ENCODE results near the gene ARL15.

DNA sequence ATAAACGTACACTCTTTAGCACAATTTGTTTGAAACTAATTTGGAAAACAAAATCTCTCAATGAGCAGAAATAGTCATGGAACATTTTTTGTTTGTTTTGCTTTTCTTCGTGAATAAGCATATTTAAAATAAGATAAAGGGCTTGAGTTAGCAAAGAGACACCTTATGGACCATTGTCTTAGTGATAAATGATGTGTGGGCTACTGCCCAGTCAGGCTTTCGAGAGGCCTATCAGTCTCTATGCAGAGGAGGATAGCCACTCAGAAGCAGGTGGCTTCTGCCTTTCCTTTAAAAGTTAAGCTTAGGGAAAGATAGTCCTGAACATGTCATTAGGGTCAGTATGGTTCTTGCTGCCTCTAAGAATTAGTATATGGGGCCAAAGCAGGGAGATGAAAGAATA, 2.1 kb upstream of the ARL15 start:
- TF ChIP-seq EZH2 (IDR thresholded peaks at IDR 0.05; ENCODE audit: borderline replicate concordance, low read length) (no peak), CTCF (conservative IDR thresholded peaks at IDR 0.05 in 1 of 2, IDR thresholded peaks at IDR 0.05 in 1 of 2; ENCODE audit: extremely low read depth in 1 of 2, insufficient read depth in 1 of 2, low read depth in 1 of 2, low read length in 2 of 2) (no peak)
